CD4-positive, alpha-beta T cell treated with Interleukin-17A for 4 hours (primary cell): ENCODE data around the gene SRPK2.
A peak's percentile ranks its signal among the peaks of the same experiment; 100 is the strongest.
"Not testable (repeated sequence)": the region's sequence is repeated elsewhere in the genome, so short reads cannot be mapped to it uniquely, and the experiment has no call there.

ENCODE experiments used
- DNase-seq: peaks from one replicate; pipeline ENCODE4 v3.0.0-alpha.2; 2020; ENCODE audit warnings: mixed read lengths

The SRPK2 gene

DNA sequence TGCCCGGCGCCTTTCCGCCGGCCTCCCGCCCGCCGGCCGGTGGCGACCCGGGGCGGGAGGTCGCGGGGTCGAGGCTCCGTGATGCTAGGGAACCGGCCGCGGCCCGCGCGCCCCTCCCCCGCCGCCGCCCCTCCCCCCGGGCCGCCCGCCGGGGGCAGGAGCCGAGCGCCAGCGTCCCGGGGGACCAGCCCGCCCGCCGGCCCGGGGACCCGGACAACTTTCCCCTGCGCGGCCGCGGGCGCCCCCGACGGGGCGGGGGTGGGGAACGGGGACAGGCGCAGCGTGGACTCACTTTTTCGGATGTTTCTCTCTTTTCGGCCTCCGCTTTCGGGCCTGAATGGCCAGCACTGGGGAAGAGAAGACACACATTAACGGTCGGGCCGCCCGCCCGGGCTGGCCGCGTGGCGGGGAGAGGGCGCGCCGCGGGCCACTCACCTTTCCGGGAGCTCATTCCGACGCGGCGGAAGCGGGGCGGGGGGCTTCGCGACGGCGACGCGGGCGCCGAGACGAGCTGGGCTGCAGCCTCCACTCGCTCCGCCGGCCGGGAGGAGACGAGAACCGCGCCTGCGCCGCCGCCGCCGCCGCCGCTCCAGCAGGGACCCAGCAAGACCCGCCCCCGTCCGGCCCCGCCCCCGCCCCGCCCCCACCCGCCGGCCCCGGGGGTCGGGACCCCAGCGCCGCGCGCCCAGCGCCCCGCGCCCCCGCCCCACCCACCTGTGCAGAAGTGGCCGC, at the start of gene SRPK2:
Gene SRPK2, minus strand, starts transcription at position 566 of the 732 bp plus-strand sequence.
- DNase-seq, result peak; percentile 87

DNA sequence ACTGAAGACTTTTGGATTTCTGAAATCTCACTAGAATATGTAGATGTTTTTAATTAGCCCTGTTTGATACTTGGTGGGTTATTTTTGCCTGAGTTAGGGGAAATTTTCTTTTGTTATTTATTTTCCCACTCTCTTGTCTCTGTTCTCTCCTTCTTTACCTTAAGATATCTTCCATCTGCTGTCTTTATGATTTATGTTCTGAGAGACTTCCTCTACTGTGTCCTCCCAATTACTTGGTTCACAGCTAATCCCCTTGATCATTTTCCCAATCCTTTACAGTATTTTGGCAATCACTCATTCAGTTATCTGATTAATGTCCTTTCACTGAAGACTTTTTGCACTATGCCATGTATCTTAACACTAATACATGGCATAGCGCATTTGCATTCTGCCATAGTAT, 49.5 kb upstream of the SRPK2 start:
- no peak for DNase-seq

DNA sequence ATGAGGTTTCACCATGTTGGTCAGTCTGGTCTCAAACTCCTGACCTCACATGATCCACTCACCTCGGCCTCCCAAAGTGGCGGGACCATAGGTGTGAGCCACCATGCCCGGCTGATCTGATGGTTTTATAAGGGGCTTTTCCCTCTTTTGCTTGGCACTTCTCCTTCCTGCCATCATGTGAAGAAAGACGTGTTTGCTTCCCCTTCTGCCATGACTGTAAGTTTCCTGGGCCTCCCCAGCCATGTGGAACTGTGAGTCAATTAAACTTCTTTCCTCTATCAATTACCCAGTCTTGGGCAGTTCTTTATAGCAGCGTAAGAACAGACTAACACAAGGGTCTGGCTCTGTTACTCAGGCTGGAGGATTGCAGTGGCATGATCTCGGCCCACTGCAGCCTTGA, 48.6 kb upstream of the SRPK2 start:
- DNase-seq, result not testable (repeated sequence)

DNA sequence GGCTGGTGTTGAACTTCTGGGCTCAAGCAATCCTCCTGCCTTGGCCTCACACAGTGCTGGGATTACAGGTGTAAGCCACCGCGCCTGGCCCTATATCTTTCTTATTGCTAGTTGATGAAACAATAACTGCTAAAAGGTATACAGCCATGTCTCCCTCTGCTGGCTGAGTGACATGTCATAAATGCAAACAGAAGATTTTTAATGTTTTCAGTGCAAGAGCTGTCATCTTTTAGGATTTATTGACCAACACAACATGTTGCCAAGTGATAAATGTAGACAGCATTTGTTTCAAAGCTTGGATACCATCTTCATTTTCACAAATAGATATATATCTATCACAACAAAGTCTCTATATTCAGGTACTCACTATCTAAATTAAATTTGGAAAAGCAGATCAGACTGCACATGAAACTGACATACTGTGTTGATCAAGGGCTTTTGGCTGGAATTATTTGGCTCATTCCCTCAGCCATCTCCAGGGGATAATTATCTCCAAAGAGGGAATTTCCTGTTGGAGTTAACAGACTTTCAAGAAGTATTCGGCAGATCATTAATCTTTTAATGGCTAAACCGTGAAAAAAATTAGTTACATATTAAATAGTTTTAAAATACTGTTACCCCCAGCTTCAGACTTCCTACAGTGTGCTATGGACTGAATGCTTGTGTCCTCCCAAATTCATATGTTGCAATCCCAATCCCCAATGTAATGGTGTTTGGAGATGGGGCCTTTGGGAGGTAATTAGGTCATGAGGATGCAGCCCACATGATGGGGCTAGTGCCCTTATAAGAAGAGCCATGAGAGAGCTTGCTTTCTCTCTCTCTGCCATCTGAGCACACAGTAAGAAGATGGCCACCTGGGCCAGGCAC, 41.3 kb upstream of the SRPK2 start:
- DNase-seq, result peak; percentile 67

DNA sequence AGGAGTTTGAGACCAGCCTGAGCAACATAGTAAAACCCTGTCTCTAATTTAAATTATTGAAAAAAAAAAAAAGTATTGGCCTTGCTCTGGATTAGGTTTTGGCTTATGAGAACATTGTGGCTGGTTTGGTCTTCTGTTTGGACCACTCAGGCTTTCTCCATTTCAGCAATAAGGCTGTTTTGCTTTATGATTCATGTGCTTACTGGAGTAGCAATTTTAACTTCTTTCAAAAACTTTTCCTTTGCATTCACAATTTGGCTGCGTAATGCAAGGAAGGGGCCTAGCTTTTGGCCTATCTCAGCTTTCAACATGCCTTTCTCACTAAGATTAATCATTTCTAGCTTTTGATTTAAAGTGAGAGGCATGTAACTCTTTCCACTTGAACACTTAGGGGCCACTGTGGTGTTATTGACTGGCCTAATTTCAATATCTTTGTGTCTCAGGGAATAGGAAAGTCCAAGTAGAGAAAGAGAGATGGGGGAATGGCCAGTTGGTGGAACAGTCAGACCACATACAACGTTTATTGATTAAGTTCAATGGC, 38.0 kb upstream of the SRPK2 start:
- no peak for DNase-seq

DNA sequence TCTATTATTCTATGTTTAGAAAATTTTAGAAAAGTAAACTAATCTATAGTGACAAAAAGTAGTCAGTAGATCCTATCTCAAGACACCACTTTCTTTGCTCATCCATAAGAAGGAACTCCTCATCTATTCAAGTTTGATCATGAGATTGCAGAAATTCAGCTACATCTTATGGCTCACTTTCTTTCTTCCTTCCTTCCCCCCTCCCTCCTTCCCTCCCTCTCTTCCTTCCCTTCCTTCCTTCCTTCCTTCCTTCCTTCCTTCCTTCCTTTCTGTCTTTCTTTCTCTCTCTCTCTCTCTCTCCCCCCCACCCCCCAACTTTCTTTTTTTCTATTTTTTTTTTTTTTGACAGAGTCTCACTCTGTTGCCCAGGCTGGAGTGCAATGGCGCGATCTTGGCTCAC, 35.3 kb upstream of the SRPK2 start:
- no peak for DNase-seq

DNA sequence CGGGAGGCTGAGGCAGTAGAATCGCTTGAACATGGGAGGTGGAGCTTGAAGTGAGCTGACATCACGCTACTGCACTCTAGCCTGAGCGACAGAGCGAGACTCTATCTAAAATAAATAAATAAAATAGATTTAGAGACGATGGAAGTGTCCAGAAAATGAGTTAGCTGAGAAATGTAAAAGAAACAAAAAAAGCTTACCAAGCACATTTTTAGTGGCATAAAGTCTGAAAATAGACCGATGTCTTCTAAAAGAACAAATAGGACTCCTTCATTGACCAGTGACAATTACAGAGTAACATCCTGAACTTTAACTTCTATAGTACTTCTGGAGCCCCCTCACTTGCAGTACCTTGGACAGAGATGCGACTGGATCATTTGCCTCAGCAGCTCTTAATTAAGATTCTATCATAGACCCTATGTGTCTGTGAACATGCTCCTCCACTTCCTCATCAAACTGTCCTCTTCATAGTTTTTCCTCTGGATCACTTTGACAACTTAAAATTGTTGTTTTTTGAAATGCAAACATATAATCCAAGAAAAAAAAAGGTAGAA, 25.2 kb upstream of the SRPK2 start:
- no peak for DNase-seq

DNA sequence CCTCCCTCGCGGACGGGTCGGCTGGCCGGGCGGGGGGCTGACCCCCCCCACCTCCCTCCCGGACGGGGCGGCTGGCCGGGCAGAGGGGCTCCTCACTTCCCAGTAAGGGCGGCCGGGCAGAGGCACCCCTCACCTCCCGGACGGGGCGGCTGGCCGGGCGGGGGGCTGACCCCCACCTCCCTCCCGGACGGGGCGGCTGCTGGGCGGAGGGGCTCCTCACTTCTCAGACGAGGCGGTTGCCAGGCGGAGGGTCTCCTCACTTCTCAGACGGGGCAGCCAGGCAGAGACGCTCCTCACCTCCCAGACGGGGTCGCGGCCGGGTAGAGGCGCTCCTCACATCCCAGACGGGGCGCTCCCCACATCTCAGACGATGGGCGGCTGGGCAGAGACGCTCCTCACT, 22.1 kb upstream of the SRPK2 start:
- not testable (repeated sequence) for DNase-seq

DNA sequence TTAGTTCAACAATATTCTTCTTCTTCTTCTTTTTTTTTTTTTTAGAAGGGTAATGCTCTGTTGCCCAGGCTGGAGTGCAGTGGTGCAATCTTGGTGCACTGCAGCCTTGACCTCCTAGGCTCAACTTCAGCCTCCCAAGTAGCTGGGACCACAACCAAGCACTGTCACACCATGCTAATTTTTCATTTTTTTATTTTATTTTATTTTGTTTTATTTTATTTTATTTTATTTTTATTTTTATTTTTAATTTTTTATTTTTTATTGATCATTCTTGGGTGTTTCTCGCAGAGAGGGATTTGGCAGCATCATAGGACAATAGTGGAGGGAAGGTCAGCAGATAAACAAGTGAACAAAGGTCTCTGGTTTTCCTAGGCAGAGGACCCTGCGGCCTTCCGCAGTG, 21.1 kb upstream of the SRPK2 start:
- not testable (repeated sequence) for DNase-seq

DNA sequence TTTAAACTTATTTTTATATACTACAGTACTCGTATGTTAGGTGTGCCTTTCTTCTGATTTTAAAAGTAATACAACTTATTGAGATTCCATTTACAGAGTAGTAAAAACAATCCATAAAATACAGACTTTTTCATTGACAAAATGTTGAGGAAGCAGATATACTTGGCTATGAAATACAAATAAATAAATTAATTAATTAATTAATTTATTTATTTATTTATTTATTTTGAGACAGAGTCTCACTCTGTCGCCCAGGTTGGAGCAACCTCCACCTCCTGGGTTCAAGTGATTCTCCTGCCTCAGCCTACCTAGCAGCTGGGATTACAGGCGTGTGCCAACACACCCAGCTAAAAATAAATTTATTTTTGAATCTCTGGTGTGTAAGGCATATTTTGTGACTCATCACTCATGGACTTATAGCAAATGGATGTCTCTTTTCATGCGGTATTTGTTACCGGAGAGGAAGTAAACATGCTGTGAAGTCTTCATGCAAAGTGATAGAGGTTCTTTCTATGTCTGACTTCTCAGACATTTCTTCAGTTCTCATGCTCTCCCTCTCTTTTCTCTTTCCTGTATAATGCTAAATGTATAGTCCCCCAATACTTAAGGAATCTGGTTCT, 20.2 kb upstream of the SRPK2 start:
- DNase-seq, result no peak

DNA sequence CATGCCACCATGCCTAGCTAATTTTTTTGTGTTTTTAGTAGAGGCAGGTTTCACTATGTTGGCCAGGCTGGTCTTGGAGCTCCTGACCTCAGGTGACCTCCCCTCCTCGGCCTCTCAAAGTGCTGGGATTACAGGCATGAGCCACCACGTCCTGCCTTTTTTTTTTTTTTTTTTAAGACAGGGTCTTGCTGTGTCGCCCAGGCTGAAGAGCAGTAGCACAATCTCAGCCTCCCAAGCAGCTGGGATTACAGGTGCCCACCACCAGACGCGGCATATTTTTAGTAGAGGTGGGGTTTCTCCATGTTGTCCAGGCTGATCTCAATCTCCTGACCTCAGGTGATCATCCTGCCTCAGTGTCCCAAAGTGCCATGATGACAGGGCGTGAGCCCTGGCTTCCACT, 14.4 kb upstream of the SRPK2 start:
- no peak for DNase-seq

DNA sequence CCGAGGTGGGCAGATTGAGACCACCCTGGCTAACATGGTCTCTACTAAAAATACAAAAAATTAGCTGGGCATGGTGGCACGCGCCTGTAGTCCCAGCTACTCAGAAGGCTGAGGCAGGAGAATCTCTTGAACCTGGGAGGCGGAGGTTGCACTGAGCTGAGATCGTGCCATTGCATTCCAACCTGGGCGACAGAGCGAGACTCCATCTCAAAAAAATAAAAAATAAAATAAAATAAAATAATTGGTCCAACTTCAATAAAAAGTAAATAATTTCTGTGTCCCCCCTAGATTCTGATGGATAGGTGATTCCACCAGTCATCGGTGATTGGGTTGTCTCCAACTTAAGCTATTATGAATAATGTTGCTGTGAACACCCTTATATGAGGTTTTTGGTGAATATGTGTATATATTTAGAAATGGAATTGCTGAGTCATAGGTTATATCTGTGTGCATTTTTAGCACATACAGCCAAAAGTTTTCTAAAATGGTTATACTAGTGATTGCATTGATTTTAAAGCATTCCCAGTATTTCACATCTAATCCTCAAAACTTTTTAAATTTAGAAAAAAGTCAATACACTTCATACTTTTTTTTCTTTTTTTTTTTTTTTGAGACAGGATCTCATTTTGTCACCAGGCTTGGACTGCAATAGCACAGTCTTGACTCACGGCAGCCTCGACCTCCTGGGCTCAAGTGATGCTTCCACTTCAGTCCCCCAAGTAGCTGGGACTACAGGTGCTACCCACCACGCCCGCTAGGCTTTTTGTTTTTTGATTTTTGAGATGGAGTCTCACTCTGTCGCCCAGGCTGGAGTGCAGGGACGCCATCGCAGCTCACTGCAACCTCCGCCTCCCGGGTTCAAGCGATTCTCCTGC, 13.7 kb upstream of the SRPK2 start:
- DNase-seq, result no peak

DNA sequence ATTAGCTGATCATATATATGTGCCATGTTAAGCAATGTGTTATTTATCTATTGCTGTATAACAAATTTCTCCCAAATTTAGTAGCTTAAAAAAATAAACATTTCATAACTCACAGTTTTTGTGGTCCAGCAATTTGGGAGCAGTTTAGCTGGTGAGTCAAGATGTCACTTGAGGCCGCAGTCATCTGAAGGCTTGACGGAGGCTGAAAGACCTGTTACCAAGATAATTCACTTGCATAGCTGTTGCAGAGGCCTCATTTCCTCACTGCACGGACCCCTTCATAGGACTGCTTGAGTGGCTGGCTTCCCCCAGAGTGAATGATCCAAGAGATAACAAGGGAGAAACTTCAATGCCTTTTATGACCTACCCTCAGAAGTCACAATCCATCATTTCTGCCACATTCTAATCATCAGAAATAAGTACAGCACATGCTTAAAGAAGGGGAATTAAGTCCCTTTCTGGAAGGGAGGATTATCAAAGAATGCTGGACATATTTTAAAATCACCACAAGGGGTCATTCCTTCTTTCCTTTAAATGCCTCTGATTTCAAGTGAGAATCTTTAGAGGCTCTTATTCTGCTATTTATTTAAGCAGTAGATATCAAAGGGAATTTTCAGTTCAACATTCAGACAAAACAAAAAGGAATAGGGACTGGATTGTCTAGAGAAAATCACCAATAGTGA, 10.5 kb upstream of the SRPK2 start:
- DNase-seq, result no peak

DNA sequence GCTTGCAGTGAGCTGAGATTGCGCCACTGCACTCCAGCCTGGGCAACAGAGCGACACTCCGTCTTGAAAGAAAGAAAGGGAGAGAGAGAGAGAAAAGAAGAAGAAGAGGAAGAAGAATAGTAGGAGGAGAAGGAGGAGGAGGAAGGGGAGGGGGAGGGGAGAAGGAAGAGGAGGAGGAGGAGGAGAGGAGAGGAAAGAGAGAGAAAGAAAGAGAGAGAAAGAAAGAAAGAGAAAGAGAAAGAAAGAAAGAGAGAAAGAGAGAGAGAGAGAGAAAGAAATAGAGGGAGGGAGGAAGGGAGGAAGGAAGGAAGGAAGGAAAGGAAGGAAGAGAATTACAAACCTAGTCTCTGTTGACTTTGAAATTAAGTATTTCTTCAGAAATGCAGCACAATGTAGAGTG, 7.8 kb upstream of the SRPK2 start:
- no peak for DNase-seq

DNA sequence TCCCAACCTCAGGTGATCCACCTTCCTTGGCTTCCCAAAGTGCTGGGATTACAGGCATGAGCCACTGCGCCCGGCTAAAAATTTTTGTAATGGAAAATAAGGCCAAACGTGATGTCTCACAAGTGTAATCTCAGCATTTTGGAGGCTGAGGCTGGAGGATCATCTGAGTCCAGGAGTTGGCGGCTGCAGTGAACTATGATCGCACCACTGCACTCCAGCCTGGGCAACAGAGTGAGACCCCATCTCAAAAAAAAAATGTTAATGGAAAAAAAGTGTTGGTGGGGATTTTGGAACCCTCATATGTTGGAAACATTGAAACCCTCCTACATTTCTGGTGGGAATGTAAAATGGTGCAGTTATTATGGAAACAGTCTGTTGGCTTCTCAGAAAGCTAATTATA, 2.7 kb upstream of the SRPK2 start:
- DNase-seq, result no peak

DNA sequence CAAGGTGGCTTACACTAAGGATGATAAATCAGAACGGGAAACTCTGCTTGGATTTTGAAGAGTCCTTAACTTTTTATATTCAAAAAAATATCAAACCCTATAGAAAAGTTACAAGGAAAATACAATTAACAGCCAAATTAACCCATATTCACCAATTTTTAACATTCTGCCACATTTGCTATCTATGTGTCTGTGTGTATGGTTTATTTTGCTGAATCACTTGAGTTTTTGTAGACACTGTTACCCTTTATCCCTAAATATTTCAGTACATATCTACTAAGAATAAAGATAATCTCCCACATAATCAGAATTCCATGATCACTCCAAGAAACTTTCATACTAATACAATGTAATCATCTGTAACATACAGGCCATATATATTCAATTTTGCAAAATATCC, 1.2 kb upstream of the SRPK2 start:
- DNase-seq, result no peak

DNA sequence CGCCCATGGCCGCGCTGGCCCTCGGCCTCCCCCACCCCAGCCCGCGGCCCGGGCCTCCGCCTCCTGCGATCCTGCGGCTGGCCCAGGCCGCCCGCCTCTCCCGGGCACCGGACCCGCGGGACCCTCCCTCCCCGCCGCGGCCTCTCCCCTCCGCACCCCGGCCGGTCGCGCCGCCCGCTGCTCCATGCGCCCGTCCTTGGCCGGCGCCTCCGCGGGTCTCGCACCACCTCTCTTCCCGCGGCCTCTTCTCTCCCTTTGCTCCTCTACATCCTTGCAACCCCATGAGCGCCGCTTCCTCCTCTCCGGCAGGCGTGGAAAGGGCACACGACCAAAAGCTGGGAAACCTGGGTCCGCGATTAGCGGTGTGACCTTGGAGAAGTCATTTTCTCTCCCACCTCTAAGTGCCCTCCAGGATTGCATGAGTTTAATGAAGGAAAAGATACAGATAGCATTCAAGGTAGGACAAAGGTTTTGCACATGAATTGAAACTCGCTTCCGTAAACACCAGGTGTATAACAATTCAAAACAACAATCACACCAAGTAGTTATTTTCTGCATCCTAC, 448 bp upstream of the SRPK2 start:
- DNase-seq, result peak; percentile 44

DNA sequence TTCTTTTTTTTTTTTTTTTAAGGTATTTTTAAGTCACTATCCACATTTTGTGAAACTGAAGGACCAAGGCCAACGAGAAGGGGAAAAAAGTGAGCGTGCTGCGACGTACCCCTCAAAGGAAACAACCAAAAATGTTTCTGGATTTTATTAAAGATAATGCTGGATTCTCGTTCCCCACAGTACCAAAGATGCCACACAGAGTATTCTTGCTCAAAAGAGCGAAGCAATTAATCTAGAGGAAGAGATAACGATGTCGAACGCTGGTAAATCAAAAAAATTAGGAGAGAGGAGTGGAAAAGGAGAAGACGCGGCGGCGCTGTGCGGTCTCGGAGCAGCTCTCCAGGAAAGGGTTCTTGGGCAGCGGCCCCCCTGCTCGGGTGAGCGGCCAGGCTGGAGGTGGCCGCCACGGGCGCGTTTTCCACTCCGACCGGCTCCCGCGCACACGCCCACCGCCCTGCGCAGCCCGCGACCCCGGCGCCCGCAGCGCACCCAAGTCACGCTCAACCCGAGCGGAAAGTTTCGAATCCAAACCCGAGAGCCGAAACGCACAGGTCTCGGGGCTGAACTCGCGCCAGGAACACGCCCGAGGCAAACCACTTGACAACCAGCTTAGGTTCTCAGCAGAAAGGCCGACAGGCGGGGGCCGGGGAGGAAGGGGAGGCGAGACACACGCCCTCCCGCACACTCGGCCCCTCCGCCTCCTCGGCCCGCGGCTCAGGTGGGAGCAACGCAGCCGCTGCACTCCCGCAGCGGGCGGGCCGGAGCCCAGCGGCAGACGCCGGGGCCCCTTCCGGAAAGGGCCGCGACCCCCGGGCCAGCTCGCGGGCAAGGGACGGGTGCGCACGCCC, 989 bp downstream of the SRPK2 start:
- DNase-seq, result peak; percentile 65

DNA sequence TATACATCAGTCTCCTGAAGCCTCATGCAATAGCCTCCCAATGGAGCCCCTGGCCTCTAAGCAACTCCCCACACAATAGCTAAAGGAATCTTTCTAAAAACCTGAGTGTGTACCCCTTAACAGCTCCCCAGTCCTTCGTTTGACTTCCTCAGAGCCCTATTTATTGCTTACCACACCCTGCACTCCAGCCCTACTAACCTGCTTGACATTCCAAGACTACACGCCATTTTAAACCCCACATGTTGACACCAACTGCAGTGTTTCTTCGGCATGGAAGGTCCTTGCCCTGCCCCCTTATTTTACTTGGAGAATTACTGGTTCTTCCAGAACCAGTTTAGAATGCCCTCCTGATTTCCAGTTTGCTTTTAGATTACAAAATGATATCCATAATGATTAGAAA, 10.8 kb downstream of the SRPK2 start:
- DNase-seq, result no peak

DNA sequence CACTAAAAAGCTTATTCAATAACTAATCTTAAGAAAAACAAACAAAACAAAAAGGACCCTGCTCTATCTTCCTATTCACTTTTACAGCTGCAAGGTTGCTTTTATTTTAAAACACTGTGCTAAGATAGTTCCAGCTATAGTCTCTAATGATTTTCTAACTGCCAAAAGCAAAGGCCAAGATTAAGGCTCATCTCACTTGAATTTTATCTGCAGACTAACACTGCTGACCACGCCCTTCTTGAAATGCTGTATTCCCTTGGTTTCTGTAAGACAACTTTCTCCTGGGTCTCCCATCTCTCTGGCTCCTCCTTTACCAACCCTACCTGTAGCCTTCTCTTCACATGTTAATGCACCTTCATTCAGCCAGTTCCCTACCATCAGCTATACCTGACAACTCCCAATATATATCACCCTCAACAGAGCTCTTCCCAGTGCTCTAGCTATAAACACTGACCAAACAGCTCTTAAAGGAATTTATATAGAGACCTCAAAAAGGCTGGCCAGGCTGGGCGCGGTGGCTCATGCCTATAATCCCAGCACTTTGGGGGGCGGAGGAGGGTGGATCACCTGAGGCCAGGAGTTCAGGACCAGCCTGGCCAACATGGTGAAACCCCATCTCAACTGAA, 11.7 kb downstream of the SRPK2 start:
- DNase-seq, result no peak
